Lower leg skin (tissue), 4 donors: ENCODE measurements around the gene ERVMER34-1. TPM values are rescaled to one million over a fixed set of nuclear protein-coding genes. Genes with fewer than 3 reads are reported as not detected.

Source experiments
- DNase-seq, 2 donors: peaks; one replicate each; pipeline ENCODE4 v3.0.0-alpha.2; 2019; ENCODE audit warnings: low spot score in 2 of 2
- H3K4me3 ChIP-seq: fragments of 200-600 bp; sonication (generic); 2 replicates; pipeline ENCODE4 v1.5.1; 2017; ENCODE audit warnings: mild to moderate bottlenecking, low read depth; ENCODE audit not compliant: poor library complexity, severe bottlenecking
- CTCF ChIP-seq, 3 donors: fragments of 450-650 bp; IDR thresholded peaks; one replicate each; pipeline ENCODE4 v1.5.1; 2016; ENCODE audit warnings: antibody characterized with exemption in 3 of 3, mild to moderate bottlenecking in 3 of 3, moderate library complexity in 2 of 3
- POLR2A ChIP-seq, 2 donors: fragments of 450-650 bp; IDR thresholded peaks; one replicate each; pipeline ENCODE4 v1.6.1; 2016 to 2017; ENCODE audit warnings: antibody characterized with exemption in 2 of 2, mild to moderate bottlenecking in 1 of 2, moderate library complexity in 1 of 2
- WGBS, 2 donors: methylation state at CpG; one replicate each; pipeline ENCODE4 v1.1.5; 2018; 5-methylcytosine and 5-hydroxymethylcytosine counted together
- intact Hi-C: fragments of 100-400 bp; cut with DNase I; formaldehyde crosslinking; loops from one replicate; pipeline ENCODE4 v1.15.0; 2023; ENCODE audit warnings: low total_unique reads
- total RNA-seq, 4 donors: library from RNA; depleted of rRNA; stranded (reverse); fragments of >200 nt; gene quantifications; one replicate each; pipeline ENCODE4 v1.1.0, GENCODE V29; 2016

Gene ERVMER34-1
- total RNA-seq, 4 donors from 2014 or later: 0.08 to 1.3 (median 0.94) TPM; not detected in 1

DNA sequence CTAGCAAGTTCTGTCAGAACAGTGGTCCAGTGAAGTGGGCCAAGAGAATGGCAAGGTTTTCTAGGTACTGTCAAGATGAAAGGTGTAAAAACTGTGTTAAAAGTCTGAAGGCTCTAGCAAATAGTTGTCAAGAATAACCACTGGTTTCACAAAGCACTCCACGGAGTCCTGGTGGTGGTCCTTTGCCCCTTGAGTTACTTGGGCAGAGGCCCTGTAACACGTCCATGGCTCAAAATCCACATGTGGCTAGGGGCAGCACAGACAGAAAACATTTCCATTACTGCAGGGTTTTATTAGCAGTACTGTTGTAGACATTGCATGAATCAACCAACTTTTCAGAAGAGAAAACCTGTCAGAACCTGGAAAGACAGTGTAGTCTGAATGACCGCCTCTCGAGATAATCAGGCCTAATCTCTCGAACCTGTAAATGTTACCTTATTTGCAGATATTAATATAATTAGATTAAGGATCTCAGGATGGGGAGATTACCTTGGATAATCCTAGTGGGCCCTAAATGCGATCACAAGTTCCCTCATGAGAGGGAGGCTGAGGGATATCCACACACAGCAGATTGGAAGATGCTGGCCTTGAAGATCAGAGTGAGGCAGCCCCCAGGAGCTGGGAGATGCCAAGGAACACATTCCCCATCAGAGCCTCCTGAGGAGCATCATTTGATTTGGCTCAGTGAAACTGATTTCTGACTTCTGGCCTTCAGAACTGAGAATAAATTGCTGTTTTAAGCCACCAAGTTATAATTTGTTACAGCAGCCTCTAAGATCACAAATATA is 34.7 kb downstream of the ERVMER34-1 start:
- no peak for TF ChIP-seq POLR2A (IDR thresholded peaks at IDR 0.05)
- TF ChIP-seq CTCF (IDR thresholded peaks at IDR 0.05): no peak
- DNase-seq: no peak
- intact Hi-C loops: loop anchor here (10.0 kb wide), 1 partner anchor 62 kb away; the partner anchor contains the start of gene USP46
- WGBS, 2 donors: 90 to 93% methylated on average over 6 of the region's 6 CpGs
- H3K4me3 ChIP-seq: no peak overlapping the region

GRCh38 chr4:52715914-52716313 is 35.3 kb downstream of the ERVMER34-1 start:
- no peak for DNase-seq
- WGBS, 2 donors: 92% methylated on average over 3 of the region's 3 CpGs
- intact Hi-C loops: loop anchor here (10.0 kb wide), 1 partner anchor 61 kb away; the partner anchor contains the start of gene USP46
- no peak overlapping the region for H3K4me3 ChIP-seq
- TF ChIP-seq CTCF (IDR thresholded peaks at IDR 0.05): no peak
- TF ChIP-seq POLR2A (IDR thresholded peaks at IDR 0.05): no peak

GRCh38 chr4:52715255-52715897 is 35.8 kb downstream of the ERVMER34-1 start:
- DNase-seq: no peak
- intact Hi-C loops: loop anchor here (10.0 kb wide), 1 partner anchor 61 kb away; the partner anchor contains the start of gene USP46
- 91 to 94% methylated on average over 7 of the region's 7 CpGs for WGBS, 2 donors
- no peak for TF ChIP-seq CTCF (IDR thresholded peaks at IDR 0.05)
- TF ChIP-seq POLR2A (IDR thresholded peaks at IDR 0.05): no peak
- H3K4me3 ChIP-seq: no peak overlapping the region

DNA sequence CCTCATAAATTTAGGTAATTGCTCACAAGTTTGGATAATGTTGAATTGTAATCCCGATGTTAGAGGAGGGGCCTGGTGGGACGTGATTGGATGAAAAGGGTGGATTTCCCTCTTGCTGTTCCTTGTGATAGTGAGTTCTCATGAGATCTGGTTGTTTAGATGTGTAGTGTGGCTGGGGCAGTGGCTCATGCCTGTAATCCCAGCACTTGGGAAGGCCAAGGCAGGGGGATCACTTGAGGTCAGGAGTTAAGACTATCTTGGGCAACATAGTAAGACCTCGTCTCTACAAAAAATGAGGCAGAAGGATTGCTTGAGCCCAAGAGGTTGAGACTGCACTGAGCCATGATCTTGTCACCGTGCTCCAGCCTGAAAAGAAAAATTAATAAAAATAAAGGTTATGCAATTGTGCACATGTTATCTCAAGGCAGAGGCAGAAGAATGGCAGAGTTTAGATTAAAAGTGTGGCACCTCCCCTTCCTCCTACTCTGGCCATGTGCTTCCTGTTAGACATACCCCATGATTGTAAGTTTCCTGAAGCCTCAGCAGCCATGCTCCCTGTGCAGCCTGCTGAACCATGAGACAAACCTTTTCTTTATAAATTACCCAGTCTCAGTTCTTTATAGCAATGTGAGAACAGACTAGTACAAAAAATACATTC is 36.5 kb downstream of the ERVMER34-1 start:
- no peak overlapping the region for H3K4me3 ChIP-seq
- intact Hi-C loops: loop anchor here (10.0 kb wide), 1 partner anchor 60 kb away; the partner anchor contains the start of gene USP46
- no peak for TF ChIP-seq CTCF (IDR thresholded peaks at IDR 0.05)
- no peak for TF ChIP-seq POLR2A (IDR thresholded peaks at IDR 0.05)
- no peak for DNase-seq
- 86 to 90% methylated on average over 4 of the region's 4 CpGs for WGBS, 2 donors

DNA sequence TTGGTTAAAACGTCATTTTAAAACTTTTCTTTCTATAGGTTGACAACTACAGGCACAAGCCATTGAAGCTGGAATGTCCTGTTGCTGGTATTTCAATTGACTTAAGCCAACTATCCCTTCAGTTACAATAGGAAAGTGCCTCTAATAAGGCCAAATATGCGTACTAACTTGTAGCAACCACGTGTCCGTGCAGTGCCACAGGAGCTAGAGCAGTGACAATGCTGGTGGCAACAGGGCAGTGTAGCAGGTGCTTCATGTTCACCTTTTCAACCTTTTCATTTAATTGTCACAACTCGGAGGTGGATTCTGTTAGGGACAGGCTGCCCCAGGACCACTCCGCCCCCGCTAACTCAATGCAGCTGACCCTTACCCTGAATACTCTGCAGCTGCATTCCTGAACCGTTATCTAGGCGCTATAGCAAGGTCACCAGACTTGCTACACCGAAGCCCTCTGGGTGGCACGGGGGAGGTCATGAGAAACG is 37.7 kb downstream of the ERVMER34-1 start:
- 61 to 67% methylated on average over 12 of the region's 12 CpGs for WGBS, 2 donors
- TF ChIP-seq POLR2A (IDR thresholded peaks at IDR 0.05) (no peak), CTCF (IDR thresholded peaks at IDR 0.05) (no peak)
- intact Hi-C loops: loop anchor here (10.0 kb wide), 1 partner anchor 59 kb away; the partner anchor contains the start of gene USP46
- DNase-seq: no peak
- no peak overlapping the region for H3K4me3 ChIP-seq
